LNCAP (cell line): ENCODE results near the gene CLIP4.

Experiments used
- CTCF ChIP-seq: fragments of 450-650 bp; IDR thresholded peaks from 2 replicates; pipeline ENCODE4 v1.5.1; 2017; ENCODE audit warnings: mild to moderate bottlenecking

CLIP4 gene

GRCh38 chr2:29114946-29115609, at the start of gene CLIP4:
TSS of gene CLIP4 (plus strand) at chr2:29115415. CDS start at chr2:29121389, 5,974 bp downstream.
- no peak for TF ChIP-seq CTCF

GRCh38 chr2:29066271-29066860, 48.8 kb upstream of the CLIP4 start:
- no peak for TF ChIP-seq CTCF

- TF ChIP-seq CTCF = no peak
Measured at GRCh38 chr2:29066997-29067605, 48.1 kb upstream of the CLIP4 start.

GRCh38 chr2:29068513-29068912, 46.7 kb upstream of the CLIP4 start:
- no peak for TF ChIP-seq CTCF

- no peak for TF ChIP-seq CTCF
Measured at GRCh38 chr2:29070526-29070925, 44.7 kb upstream of the CLIP4 start.

- no peak for TF ChIP-seq CTCF
Measured at GRCh38 chr2:29071032-29071975, 43.9 kb upstream of the CLIP4 start.

- TF ChIP-seq CTCF = no peak
Measured at GRCh38 chr2:29072251-29072650, 43.0 kb upstream of the CLIP4 start.
